Measurements from ENCODE around the gene RAD51B.
A peak's percentile ranks its signal among the peaks of the same experiment; 100 is the strongest.
"Not testable (repeated sequence)": the region's sequence is repeated elsewhere in the genome, so short reads cannot be mapped to it uniquely, and the experiment has no call there.

RAD51B gene

GRCh38 chr14:67951529-67952135, 132.1 kb downstream of the RAD51B start:
- H3K36me3 Mint-ChIP-seq (ENCODE audit: insufficient read depth), result no peaks in the 10 kb centered on the region

DNA sequence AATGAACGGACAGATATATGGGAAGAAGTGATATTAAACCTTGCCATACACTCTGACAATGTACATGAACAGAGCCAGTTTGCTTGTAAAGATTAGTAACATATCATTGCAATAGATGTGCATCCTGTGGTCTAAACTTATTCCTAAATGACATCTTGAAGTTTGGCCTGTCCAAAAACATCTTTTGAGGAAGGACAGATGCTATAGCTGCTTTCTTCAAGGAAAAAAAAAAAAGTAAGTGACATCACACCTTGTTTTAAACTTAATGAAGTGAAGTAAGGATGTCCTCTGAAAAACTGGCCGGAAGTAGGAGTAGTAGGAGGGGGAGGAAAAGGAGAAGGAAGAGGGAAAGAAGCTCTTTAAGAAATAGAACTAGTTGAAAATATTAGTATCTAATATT, 132.8 kb downstream of the RAD51B start:
- Mint-ChIP-seq H3K4me3 (no peak overlapping the region), H3K27ac (no peak overlapping the region), H3K4me1 (ENCODE audit: low read depth in 2 of 2) (no peaks in the 10 kb centered on the region), H3K27me3 (no peaks in the 10 kb centered on the region), H3K36me3 (ENCODE audit: insufficient read depth) (no peaks in the 10 kb centered on the region), H3K9me3 (no peaks in the 10 kb centered on the region)
- no peak for DNase-seq
- ATAC-seq (replicated peaks), result no peak

More at GRCh38 chr14:67951529-67952135, 132.1 kb downstream of the RAD51B start:
- no peak for DNase-seq
- no peaks in the 10 kb centered on the region for H3K27me3 Mint-ChIP-seq
- H3K9me3 Mint-ChIP-seq, result no peaks in the 10 kb centered on the region
- H3K27ac Mint-ChIP-seq, result no peak overlapping the region
- no peaks in the 10 kb centered on the region for H3K4me1 Mint-ChIP-seq (ENCODE audit: low read depth in 2 of 2)
- no peak for ATAC-seq (replicated peaks)
- H3K4me3 Mint-ChIP-seq, result no peak overlapping the region

DNA sequence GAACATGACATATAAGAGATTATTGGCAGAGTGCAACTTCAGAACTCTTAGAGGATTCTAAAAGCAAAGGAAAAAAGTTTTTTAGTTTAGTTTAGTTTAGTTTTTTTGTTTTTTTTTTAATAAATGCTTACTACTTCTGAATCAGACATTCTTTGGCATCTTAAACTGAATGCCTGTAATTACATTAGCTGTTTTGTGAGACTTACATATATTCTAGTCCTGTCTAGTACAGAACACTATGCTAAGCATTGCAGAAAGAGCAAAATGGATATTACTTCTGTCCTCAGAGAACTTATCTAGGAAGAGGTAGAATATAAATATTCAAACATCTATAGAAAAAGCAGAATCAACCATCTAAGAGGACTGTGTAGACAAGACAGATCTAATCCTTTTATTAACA, 133.2 kb downstream of the RAD51B start:
- no peaks in the 10 kb centered on the region for H3K9me3 Mint-ChIP-seq
- DNase-seq (no peak), ATAC-seq (replicated peaks) (no peak)
- H3K27me3 Mint-ChIP-seq, result no peaks in the 10 kb centered on the region
- no peaks in the 10 kb centered on the region for H3K4me1 Mint-ChIP-seq (ENCODE audit: low read depth in 2 of 2)
- H3K36me3 Mint-ChIP-seq (ENCODE audit: insufficient read depth), result no peaks in the 10 kb centered on the region
- H3K27ac Mint-ChIP-seq, result no peak overlapping the region
- no peak overlapping the region for H3K4me3 Mint-ChIP-seq

DNA sequence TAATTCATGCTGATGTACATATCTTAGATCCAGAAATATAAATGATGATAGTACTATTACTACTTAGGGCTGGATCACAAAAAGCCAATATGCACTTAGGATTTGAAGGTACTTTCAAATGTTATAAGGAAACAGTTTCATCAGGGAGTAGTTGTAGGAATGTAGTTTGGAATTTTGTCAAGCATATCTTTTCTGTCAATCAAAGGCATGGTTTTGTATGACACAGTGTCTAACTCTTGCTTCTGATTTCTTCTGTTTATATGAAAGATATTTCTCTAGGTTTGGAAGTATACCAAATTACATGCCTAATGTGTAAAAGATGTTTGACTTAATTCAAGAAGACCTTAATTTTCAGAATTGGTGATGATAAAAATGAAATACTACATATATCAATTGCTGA, 135.7 kb downstream of the RAD51B start:
- Mint-ChIP-seq H3K4me3 (no peak overlapping the region), H3K4me1 (ENCODE audit: low read depth in 2 of 2) (no peaks in the 10 kb centered on the region), H3K27ac (no peak overlapping the region), H3K9me3 (no peaks in the 10 kb centered on the region), H3K27me3 (no peaks in the 10 kb centered on the region), H3K36me3 (ENCODE audit: insufficient read depth) (no peaks in the 10 kb centered on the region)
- ATAC-seq (replicated peaks) (no peak), DNase-seq (no peak)

DNA sequence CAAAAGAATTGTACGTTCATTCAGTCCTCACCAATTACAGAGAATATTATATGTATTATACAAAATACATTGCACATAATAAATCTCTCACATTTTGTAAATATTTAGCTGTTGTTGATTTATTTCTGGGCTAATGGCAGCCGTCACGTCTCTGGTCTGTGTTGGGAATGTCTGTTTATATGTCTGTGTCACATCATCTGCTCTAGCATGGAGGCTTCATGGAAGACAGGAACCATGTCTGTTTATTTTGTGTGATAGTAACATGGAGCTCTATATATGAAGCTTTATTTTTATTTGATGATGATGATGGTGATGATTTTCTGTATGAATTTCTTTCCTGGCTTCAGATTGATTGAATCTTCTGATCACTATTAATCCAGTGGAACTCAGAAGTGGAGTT, 138.4 kb downstream of the RAD51B start:
- Mint-ChIP-seq H3K27me3 (no peaks in the 10 kb centered on the region), H3K4me3 (no peak overlapping the region), H3K9me3 (no peaks in the 10 kb centered on the region), H3K4me1 (ENCODE audit: low read depth in 2 of 2) (no peaks in the 10 kb centered on the region), H3K36me3 (ENCODE audit: insufficient read depth) (no peaks in the 10 kb centered on the region), H3K27ac (no peak overlapping the region)
- DNase-seq, result no peak
- no peak for ATAC-seq (replicated peaks)

GRCh38 chr14:67961676-67962075, 142.1 kb downstream of the RAD51B start:
- Mint-ChIP-seq H3K27ac (no peak overlapping the region), H3K27me3 (no peaks in the 10 kb centered on the region), H3K4me1 (ENCODE audit: low read depth in 2 of 2) (no peaks in the 10 kb centered on the region), H3K4me3 (no peak overlapping the region), H3K9me3 (no peaks in the 10 kb centered on the region), H3K36me3 (ENCODE audit: insufficient read depth) (no peaks in the 10 kb centered on the region)
- no peak for DNase-seq
- ATAC-seq (replicated peaks), result no peak

DNA sequence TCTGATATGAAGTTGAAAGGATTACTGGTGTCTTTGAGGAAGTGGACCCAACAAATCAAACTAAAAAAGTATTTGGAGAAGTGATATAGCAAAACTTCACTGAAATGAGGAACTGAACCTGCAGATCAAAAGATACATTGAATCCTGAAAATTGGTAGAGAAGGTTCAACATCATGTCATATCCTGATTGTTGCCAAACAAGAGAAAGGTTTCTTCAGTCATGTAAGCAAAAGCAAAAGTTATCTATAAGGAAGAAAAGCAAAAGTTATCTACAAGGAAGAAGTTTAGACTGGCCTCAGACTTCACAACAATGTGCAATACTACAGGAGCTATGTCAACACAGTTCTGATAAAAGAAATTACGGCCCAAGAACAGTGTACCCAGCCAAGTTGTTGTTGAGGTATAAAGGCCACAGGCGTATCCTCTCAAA, 142.7 kb downstream of the RAD51B start:
- no peaks in the 10 kb centered on the region for H3K4me1 Mint-ChIP-seq (ENCODE audit: low read depth in 2 of 2)
- H3K9me3 Mint-ChIP-seq, result no peaks in the 10 kb centered on the region
- no peaks in the 10 kb centered on the region for H3K36me3 Mint-ChIP-seq (ENCODE audit: insufficient read depth)
- DNase-seq (no peak), ATAC-seq (replicated peaks) (peak; percentile 7)
- H3K27me3 Mint-ChIP-seq, result no peaks in the 10 kb centered on the region
- no peak overlapping the region for H3K27ac Mint-ChIP-seq
- no peak overlapping the region for H3K4me3 Mint-ChIP-seq

GRCh38 chr14:67963545-67963944, 144.0 kb downstream of the RAD51B start:
- no peak overlapping the region for H3K27ac Mint-ChIP-seq
- DNase-seq (no peak), ATAC-seq (replicated peaks) (no peak)
- H3K4me3 Mint-ChIP-seq, result no peak overlapping the region
- H3K36me3 Mint-ChIP-seq (ENCODE audit: insufficient read depth), result no peaks in the 10 kb centered on the region
- H3K27me3 Mint-ChIP-seq, result no peaks in the 10 kb centered on the region
- H3K9me3 Mint-ChIP-seq, result no peaks in the 10 kb centered on the region
- no peaks in the 10 kb centered on the region for H3K4me1 Mint-ChIP-seq (ENCODE audit: low read depth in 2 of 2)

DNA sequence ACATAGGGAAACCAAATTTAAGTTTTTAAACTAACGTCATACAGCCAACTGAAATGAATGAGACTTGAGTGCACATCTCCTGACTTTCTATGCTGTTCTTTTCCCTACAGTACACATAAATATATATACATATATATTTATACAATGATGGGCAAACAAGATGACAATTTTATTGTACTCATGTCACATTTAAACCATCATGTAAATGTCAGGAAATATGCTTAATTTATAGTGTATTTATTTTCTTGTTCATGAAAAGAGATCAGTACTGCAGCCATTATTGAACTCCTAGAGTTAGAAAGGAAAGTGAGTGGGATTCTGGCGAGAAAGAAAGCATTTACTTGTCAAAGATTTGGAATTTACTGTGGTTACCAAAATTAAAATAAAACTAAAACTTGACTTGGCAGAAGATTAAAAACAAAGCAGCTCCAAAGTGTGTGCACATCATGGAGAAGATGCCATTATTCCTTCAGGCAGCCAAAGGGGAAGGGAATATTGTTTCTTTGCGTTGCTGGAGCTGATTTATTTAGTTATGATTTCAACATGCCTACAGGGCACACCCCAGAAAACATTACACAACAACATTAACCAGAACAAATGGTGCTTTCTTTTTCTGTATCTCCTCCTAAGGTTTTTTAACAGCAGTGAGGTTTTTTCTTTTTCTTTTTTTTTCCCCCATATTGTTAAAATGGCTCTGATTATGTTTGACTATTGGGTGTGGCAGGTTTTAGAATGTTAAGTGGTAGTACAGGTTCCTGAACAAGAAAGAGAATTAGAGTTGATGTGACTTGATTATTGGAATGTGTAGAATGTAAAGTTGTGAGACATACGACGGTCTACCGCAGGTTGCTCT, 144.6 kb downstream of the RAD51B start:
- no peak overlapping the region for H3K27ac Mint-ChIP-seq
- no peak for DNase-seq

GRCh38 chr14:67965696-67966095, 146.1 kb downstream of the RAD51B start:
- H3K4me1 Mint-ChIP-seq (ENCODE audit: low read depth in 2 of 2), result no peaks in the 10 kb centered on the region
- H3K36me3 Mint-ChIP-seq (ENCODE audit: insufficient read depth), result no peaks in the 10 kb centered on the region
- no peaks in the 10 kb centered on the region for H3K27me3 Mint-ChIP-seq
- peak overlapping the region in 1 of 2 donors; percentile 9 for H3K27ac Mint-ChIP-seq
- no peak overlapping the region for H3K4me3 Mint-ChIP-seq
- DNase-seq (no peak), ATAC-seq (replicated peaks) (no peak)
- H3K9me3 Mint-ChIP-seq, result no peaks in the 10 kb centered on the region

More for the DNA sequence above, 144.6 kb downstream of the RAD51B start:
- Mint-ChIP-seq H3K4me3 (no peak overlapping the region), H3K9me3 (no peaks in the 10 kb centered on the region), H3K36me3 (ENCODE audit: insufficient read depth) (no peaks in the 10 kb centered on the region), H3K4me1 (ENCODE audit: low read depth in 2 of 2) (no peaks in the 10 kb centered on the region), H3K27me3 (no peaks in the 10 kb centered on the region)
- no peak for ATAC-seq (replicated peaks)

DNA sequence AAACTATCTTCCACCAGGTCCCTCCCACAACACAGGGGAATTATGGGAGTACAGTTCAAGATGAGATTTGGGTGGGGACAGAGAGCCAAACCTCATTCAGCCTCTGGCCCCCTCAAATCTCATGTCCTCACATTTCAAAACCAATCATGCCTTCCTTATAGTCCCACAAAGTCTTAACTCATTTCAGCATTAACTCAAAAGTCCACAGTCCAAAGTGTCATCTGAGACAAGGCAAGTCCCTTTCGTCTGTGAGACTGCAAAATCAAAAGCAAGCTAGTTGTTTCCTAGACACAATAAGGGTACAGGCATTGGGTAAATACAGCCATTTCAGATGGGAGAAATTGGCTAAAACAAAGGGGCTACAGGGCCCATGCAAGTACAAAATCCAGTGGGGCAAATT, 147.6 kb downstream of the RAD51B start:
- H3K9me3 Mint-ChIP-seq, result no peaks in the 10 kb centered on the region
- no peak for DNase-seq
- no peak overlapping the region for H3K27ac Mint-ChIP-seq
- H3K36me3 Mint-ChIP-seq (ENCODE audit: insufficient read depth), result no peaks in the 10 kb centered on the region
- H3K4me1 Mint-ChIP-seq (ENCODE audit: low read depth in 2 of 2), result no peaks in the 10 kb centered on the region
- H3K4me3 Mint-ChIP-seq, result no peak overlapping the region
- no peaks in the 10 kb centered on the region for H3K27me3 Mint-ChIP-seq
- no peak for ATAC-seq (replicated peaks)

DNA sequence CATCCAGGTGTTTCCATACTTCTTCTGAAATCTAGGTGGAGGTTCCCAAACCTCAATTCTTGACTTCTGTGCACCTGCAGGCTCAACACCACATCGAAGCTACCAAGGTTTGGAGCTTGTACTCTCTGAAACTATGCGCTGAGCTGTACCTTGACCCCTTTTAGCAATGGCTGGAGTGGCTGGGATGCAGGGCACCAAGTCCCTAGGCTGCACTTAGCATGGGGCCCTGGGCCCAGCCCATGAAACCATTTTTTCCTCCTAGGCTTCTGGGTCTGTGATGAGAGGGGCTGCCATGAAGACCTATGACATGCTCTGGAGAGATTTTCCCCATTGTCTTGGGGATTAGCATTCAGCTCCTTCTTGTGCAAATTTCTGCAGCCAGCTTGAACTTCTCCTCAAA, 148.4 kb downstream of the RAD51B start:
- not testable (repeated sequence) for H3K4me3 Mint-ChIP-seq; H3K9me3 Mint-ChIP-seq; H3K36me3 Mint-ChIP-seq (ENCODE audit: insufficient read depth); ATAC-seq (replicated peaks); DNase-seq; H3K4me1 Mint-ChIP-seq (ENCODE audit: low read depth in 2 of 2); H3K27me3 Mint-ChIP-seq; H3K27ac Mint-ChIP-seq

DNA sequence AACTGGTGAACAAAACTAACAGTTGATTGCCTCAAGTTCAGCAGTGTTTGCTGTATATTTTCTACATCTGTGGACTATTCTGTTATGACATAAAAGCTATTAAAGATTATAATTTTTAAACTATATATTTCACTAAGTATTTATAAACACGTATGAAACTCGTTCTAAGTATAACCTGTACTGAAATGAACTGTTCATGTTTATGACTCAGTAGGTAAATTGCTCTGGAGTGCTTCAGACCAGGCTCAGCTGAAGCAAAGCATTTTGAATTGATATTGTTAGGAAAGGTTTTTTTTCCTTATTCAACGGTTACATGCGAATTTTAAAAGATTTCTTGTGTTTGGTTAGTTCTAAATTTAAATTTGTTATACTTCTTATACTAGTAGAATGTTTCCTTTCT, 151.3 kb downstream of the RAD51B start:
- H3K4me3 Mint-ChIP-seq, result no peak overlapping the region
- no peaks in the 10 kb centered on the region for H3K27me3 Mint-ChIP-seq
- H3K27ac Mint-ChIP-seq, result no peak overlapping the region
- no peaks in the 10 kb centered on the region for H3K36me3 Mint-ChIP-seq (ENCODE audit: insufficient read depth)
- no peaks in the 10 kb centered on the region for H3K9me3 Mint-ChIP-seq
- H3K4me1 Mint-ChIP-seq (ENCODE audit: low read depth in 2 of 2), result no peaks in the 10 kb centered on the region
- ATAC-seq (replicated peaks) (no peak), DNase-seq (no peak)

All from effector memory CD8-positive, alpha-beta T cell (primary cell).